ENCODE data around the gene HMGCR.
"Not testable (repeated sequence)": the region's sequence is repeated elsewhere in the genome, so short reads cannot be mapped to it uniquely, and the experiment has no call there.

DNA sequence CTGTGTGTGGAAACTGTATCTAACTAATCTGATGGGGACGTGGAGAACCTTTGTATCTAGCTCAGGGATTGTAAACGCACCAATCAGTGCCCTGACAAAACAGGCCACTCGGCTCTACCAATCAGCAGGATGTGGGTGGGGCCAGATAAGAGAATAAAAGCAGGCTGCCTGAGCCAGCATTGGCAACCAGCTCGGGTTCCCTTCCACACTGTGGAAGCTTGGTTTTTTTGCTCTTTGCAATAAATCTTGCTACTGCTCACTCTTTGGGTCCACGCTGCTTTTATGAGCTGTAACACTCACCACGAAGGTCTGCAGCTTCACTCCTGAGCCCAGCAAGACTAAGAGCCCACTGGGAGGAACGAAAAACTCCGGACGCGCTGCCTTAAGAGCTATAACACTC, 2.6 kb upstream of the HMGCR start:
- TF ChIP-seq, protein P1, sequence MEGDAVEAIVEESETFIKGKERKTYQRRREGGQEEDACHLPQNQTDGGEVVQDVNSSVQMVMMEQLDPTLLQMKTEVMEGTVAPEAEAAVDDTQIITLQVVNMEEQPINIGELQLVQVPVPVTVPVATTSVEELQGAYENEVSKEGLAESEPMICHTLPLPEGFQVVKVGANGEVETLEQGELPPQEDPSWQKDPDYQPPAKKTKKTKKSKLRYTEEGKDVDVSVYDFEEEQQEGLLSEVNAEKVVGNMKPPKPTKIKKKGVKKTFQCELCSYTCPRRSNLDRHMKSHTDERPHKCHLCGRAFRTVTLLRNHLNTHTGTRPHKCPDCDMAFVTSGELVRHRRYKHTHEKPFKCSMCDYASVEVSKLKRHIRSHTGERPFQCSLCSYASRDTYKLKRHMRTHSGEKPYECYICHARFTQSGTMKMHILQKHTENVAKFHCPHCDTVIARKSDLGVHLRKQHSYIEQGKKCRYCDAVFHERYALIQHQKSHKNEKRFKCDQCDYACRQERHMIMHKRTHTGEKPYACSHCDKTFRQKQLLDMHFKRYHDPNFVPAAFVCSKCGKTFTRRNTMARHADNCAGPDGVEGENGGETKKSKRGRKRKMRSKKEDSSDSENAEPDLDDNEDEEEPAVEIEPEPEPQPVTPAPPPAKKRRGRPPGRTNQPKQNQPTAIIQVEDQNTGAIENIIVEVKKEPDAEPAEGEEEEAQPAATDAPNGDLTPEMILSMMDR (IDR thresholded peaks at IDR 0.05) = not testable (repeated sequence)
- TF ChIP-seq POLR2A, EP300, POLR2AphosphoS5 (IDR thresholded peaks at IDR 0.05): not testable (repeated sequence)
